Endothelial cell of umbilical vein (primary cell): ENCODE data around the gene ADPRH. TPM values are rescaled to one million over a fixed set of nuclear protein-coding genes. Genes with fewer than 3 reads are reported as not detected.

ENCODE experiments used
- BruUV-seq: library from RNA; stranded (reverse); fragments of 400-500 nt; replicated peaks from 2 replicates; lab custom pipeline; 2021; lab: Mats Ljungman, UMichigan
- CTCF ChIA-PET: fragments of 300-600, 350-600 bp; sonication (Branson Sonifier 250); formaldehyde crosslinking; loops from one replicate; lab custom pipeline; 2021; ENCODE audit warnings: antibody characterized with exemption, inconsistent platforms; lab: Charles Lee
- POLR2A ChIA-PET: fragments of 300-600, 350-600 bp; sonication (Branson Sonifier 250); formaldehyde crosslinking; loops from one replicate; lab custom pipeline; 2021; ENCODE audit warnings: antibody characterized with exemption, inconsistent platforms; lab: Charles Lee
- DNase-seq: peaks from one replicate; pipeline ENCODE4 v3.0.0-alpha.2; 2011; ENCODE audit warnings: low read depth, low spot score
- FAIRE-seq: peaks from 2 replicates; lab custom pipeline; 2011; peaks lifted over from hg19 to GRCh38; lab: Jason Lieb, UNC
- H2AFZ ChIP-seq: 2 replicates; pipeline ENCODE4 v1.6.0; 2012; ENCODE audit warnings: low read depth, low read length, control low read depth, inconsistent platforms
- H3K27ac ChIP-seq: 2 replicates; pipeline ENCODE4 v1.5.1; 2011; ENCODE audit warnings: low read depth, mild to moderate bottlenecking, control low read depth, low read length, moderate library complexity; ENCODE audit not compliant: insufficient read depth
- H3K27me3 ChIP-seq, 2 experiments: 2 replicates each; pipeline versions ENCODE4 v1.6.0 to v1.6.1; 2011; ENCODE audit warnings: low read length in 2 of 2, mixed read lengths in 1 of 2; ENCODE audit not compliant: control insufficient read depth in 2 of 2, insufficient read depth in 2 of 2
- H3K36me3 ChIP-seq, 2 experiments: 2 replicates in 1 of 2; 3 replicates in 1 of 2; pipeline ENCODE4 v1.5.1; 2011; ENCODE audit warnings: low read length in 2 of 2, mild to moderate bottlenecking in 1 of 2, moderate library complexity in 1 of 2; ENCODE audit not compliant: control insufficient read depth in 2 of 2, insufficient read depth in 2 of 2; ENCODE audit errors: extremely low read depth in 1 of 2
- H3K4me1 ChIP-seq: 3 replicates; pipeline ENCODE4 v1.5.1; 2011; ENCODE audit warnings: mild to moderate bottlenecking, low read length; ENCODE audit not compliant: control insufficient read depth, insufficient read depth; ENCODE audit errors: extremely low read depth
- H3K4me2 ChIP-seq: 2 replicates; pipeline ENCODE4 v1.6.1; 2011; ENCODE audit warnings: low read length, control low read depth, mixed read lengths; ENCODE audit not compliant: insufficient read depth
- H3K4me3 ChIP-seq, 3 experiments: fragments of 200-600 bp in 1 of 3; sonication (generic), shearing (Covaris generic) in 1 of 3; replicated peaks in 1 of 3; 2 replicates each; pipeline ENCODE4 v1.5.1; 2011 to 2016; ENCODE audit warnings: control low read depth in 3 of 3, low read length in 3 of 3, mild to moderate bottlenecking in 2 of 3, inconsistent platforms in 1 of 3, low read depth in 1 of 3, moderate library complexity in 1 of 3; ENCODE audit not compliant: insufficient read depth in 1 of 3
- H3K79me2 ChIP-seq: 2 replicates; pipeline ENCODE4 v1.6.0; 2012; ENCODE audit warnings: low read length, inconsistent platforms; ENCODE audit not compliant: control insufficient read depth, insufficient read depth
- H3K9ac ChIP-seq: replicated peaks from 2 replicates; pipeline ENCODE3; 2011; ENCODE audit warnings: low read length, control low read depth; ENCODE audit not compliant: insufficient read depth; ENCODE audit errors: extremely low read depth
- H3K9me1 ChIP-seq: replicated peaks from 3 replicates; pipeline ENCODE4 v1.6.0; 2011; ENCODE audit warnings: mild to moderate bottlenecking, low read length; ENCODE audit not compliant: control insufficient read depth, insufficient read depth; ENCODE audit errors: extremely low read depth
- H3K9me3 ChIP-seq: replicated peaks from 2 replicates; pipeline ENCODE4 v1.5.1; 2012; ENCODE audit warnings: low read length, inconsistent platforms; ENCODE audit not compliant: control insufficient read depth, insufficient read depth
- H4K20me1 ChIP-seq: replicated peaks from 2 replicates; pipeline ENCODE3; 2011; ENCODE audit warnings: mild to moderate bottlenecking, low read length; ENCODE audit not compliant: control insufficient read depth, insufficient read depth; ENCODE audit errors: extremely low read depth
- CTCF ChIP-seq, 2 donors: IDR thresholded peaks; 1 replicate in 1 of 2; 2 replicates in 1 of 2; pipeline ENCODE4 v1.5.1; 2011; ENCODE audit warnings: low read length in 2 of 2, mild to moderate bottlenecking in 2 of 2, moderate library complexity in 2 of 2, control low read depth in 1 of 2, inconsistent platforms in 1 of 2, low read depth in 1 of 2; ENCODE audit not compliant: insufficient read depth in 1 of 2; ENCODE audit errors: extremely low read depth in 1 of 2
- EZH2 ChIP-seq: IDR thresholded peaks from 2 replicates; pipeline ENCODE4 v1.6.1; 2012; ENCODE audit warnings: borderline replicate concordance, low read depth, mild to moderate bottlenecking, moderate library complexity, low read length, inconsistent platforms; ENCODE audit not compliant: severe bottlenecking
- FOS ChIP-seq: IDR thresholded peaks from 2 replicates; pipeline ENCODE4 v1.6.1; 2011; ENCODE audit warnings: mild to moderate bottlenecking, low read length, moderate library complexity, borderline replicate concordance; ENCODE audit not compliant: insufficient read depth
- GATA2 ChIP-seq: IDR thresholded peaks from 2 replicates; pipeline ENCODE4 v1.7.0; 2011; ENCODE audit warnings: low read depth, mild to moderate bottlenecking, moderate library complexity, mixed read lengths, low read length; ENCODE audit not compliant: insufficient read length, insufficient read depth
- JUN ChIP-seq: IDR thresholded peaks from 2 replicates; pipeline ENCODE4 v1.6.1; 2011; ENCODE audit warnings: borderline replicate concordance, low read depth; ENCODE audit not compliant: insufficient read length, insufficient read depth
- MYC ChIP-seq: IDR thresholded peaks from one replicate; pipeline ENCODE4 v1.6.1; 2011; ENCODE audit warnings: mild to moderate bottlenecking, low read depth, low read length
- POLR2A ChIP-seq: IDR thresholded peaks from 2 replicates; pipeline ENCODE4 v1.6.1; 2012; ENCODE audit warnings: low read depth, mild to moderate bottlenecking, control low read depth, low read length
- POLR2AphosphoS5 ChIP-seq: IDR thresholded peaks from 2 replicates; pipeline ENCODE4 v1.6.1; 2012; ENCODE audit warnings: low read depth, mild to moderate bottlenecking, control low read depth, low read length, moderate library complexity; ENCODE audit not compliant: insufficient read depth
- dilution Hi-C: fragments of 300-500 bp; cut with MboI; formaldehyde crosslinking; loops from one replicate; pipeline ENCODE4 v1.15.0; 2019; ENCODE audit warnings: low sequenced_read_pairs; ENCODE audit not compliant: extremely low pct_ligation_motif_present
- intact Hi-C: fragments of 100-400 bp; cut with micrococcal nuclease; formaldehyde crosslinking; loops from one replicate; pipeline ENCODE4 v1.10.0; 2022
- polyA plus RNA-seq, 4 experiments: library from polyadenylated mRNA; depleted of rRNA in 3 of 4; stranded (reverse) in 3 of 4; unstranded in 1 of 4; fragments of >200 nt; gene quantifications; 2 replicates each; pipeline versions ENCODE4 v1.2.1 to v1.2.3, GENCODE V29; 2011 to 2012; ENCODE audit warnings: missing spikeins in 1 of 4
- total RNA-seq: library from RNA; stranded (reverse); gene quantifications from 2 replicates; pipeline ENCODE4 v1.2.3, GENCODE V29; 2021
- TF ChIP-seq, protein P1 (sequence below): IDR thresholded peaks from 2 replicates; pipeline ENCODE4 v1.6.1; 2011; ENCODE audit not compliant: insufficient read depth, insufficient read length

ADPRH gene
- total and polyA plus RNA-seq, 2 donors (not counting 3 experiments of a cell fraction or from before 2014, with no cell fraction given) = 3.5 to 8.0 TPM

- no TSS peak for BruUV-seq
- ChIA-PET POLR2A (no interaction called here), CTCF (no interaction called here)
- FAIRE-seq (no peak), DNase-seq (no peak)
- H3K27me3 ChIP-seq = no peaks in the 10 kb centered on the region
- no peak overlapping the region for H2AFZ ChIP-seq
- no peaks in the 10 kb centered on the region for H3K79me2 ChIP-seq
- H3K9me1 ChIP-seq = no peaks in the 10 kb centered on the region
- dilution Hi-C loops (no loop called here), intact Hi-C loops (no loop called here)
- no peaks in the 10 kb centered on the region for H3K36me3 ChIP-seq
- no peaks in the 10 kb centered on the region for H3K9me3 ChIP-seq
- H4K20me1 ChIP-seq = no peaks in the 10 kb centered on the region
- H3K4me3 ChIP-seq = no peak overlapping the region
- H3K4me2 ChIP-seq = no peak overlapping the region
- H3K27ac ChIP-seq = no peak overlapping the region
- TF ChIP-seq MYC (no peak), EZH2 (no peak), GATA2 (no peak), CTCF (IDR thresholded peaks at IDR 0.05; ENCODE audit: extremely low read depth in 1 of 2, insufficient read depth in 1 of 2, low read depth in 1 of 2, low read length in 2 of 2) (no peak), JUN (no peak), FOS (no peak), POLR2AphosphoS5 (no peak), POLR2A (no peak)
- TF ChIP-seq, protein P1, sequence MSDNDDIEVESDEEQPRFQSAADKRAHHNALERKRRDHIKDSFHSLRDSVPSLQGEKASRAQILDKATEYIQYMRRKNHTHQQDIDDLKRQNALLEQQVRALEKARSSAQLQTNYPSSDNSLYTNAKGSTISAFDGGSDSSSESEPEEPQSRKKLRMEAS = no peak
- H3K4me1 ChIP-seq = no peaks in the 10 kb centered on the region
- no peak overlapping the region for H3K9ac ChIP-seq
These were observed 48.8 kb upstream of the ADPRH start for GRCh38 chr3:119530456-119530855.
